ENCODE results near the gene SATB1.
"Not testable (repeated sequence)": the region's sequence is repeated elsewhere in the genome, so short reads cannot be mapped to it uniquely, and the experiment has no call there.

The SATB1 gene

GRCh38 chr3:18355832-18356231 is 69.3 kb downstream of the SATB1 start:
- DNase-seq (ENCODE audit: low read depth in 4 of 4, low spot score in 1 of 4): no peak

- no peak for DNase-seq (ENCODE audit: low read depth in 4 of 4, low spot score in 1 of 4)
These were observed 70.4 kb downstream of the SATB1 start for GRCh38 chr3:18354701-18355100.

- DNase-seq (ENCODE audit: low read depth in 4 of 4, low spot score in 1 of 4): no peak
These were observed 73.1 kb downstream of the SATB1 start for GRCh38 chr3:18351823-18352744.

- no peak for DNase-seq (ENCODE audit: low read depth in 4 of 4, low spot score in 1 of 4)
These were observed 74.0 kb downstream of the SATB1 start for GRCh38 chr3:18351069-18351628.

GRCh38 chr3:18349197-18349798 is 75.8 kb downstream of the SATB1 start:
- no peak for DNase-seq (ENCODE audit: low read depth in 4 of 4, low spot score in 1 of 4)

- no peak for DNase-seq (ENCODE audit: low read depth in 4 of 4, low spot score in 1 of 4)
These were observed 79.0 kb downstream of the SATB1 start for GRCh38 chr3:18346097-18346496.

- no peak for DNase-seq (ENCODE audit: low read depth in 4 of 4, low spot score in 1 of 4)
These were observed 80.1 kb downstream of the SATB1 start for GRCh38 chr3:18345015-18345367.

GRCh38 chr3:18344306-18345014 is 80.7 kb downstream of the SATB1 start:
- DNase-seq (ENCODE audit: low read depth in 4 of 4, low spot score in 1 of 4): no peak

- no peak for DNase-seq (ENCODE audit: low read depth in 4 of 4, low spot score in 1 of 4)
These were observed 81.3 kb downstream of the SATB1 start for GRCh38 chr3:18343809-18344208.

GRCh38 chr3:18338827-18339514 is 86.2 kb downstream of the SATB1 start:
- no peak for DNase-seq (ENCODE audit: low read depth in 4 of 4, low spot score in 1 of 4)

- no peak for DNase-seq (ENCODE audit: low read depth in 4 of 4, low spot score in 1 of 4)
These were observed 87.9 kb downstream of the SATB1 start for GRCh38 chr3:18337231-18337630.

- DNase-seq (ENCODE audit: low read depth in 4 of 4, low spot score in 1 of 4): no peak
These were observed 90.1 kb downstream of the SATB1 start for GRCh38 chr3:18334837-18335601.

GRCh38 chr3:18330772-18331441 is 94.2 kb downstream of the SATB1 start:
- DNase-seq (ENCODE audit: low read depth in 4 of 4, low spot score in 1 of 4): not testable (repeated sequence)

GRCh38 chr3:18308096-18308650 is 117.0 kb downstream of the SATB1 start:
- DNase-seq (ENCODE audit: low read depth in 4 of 4, low spot score in 1 of 4): no peak

GRCh38 chr3:18307529-18307928 is 117.6 kb downstream of the SATB1 start:
- no peak for DNase-seq (ENCODE audit: low read depth in 4 of 4, low spot score in 1 of 4)

GRCh38 chr3:18302517-18302916 is 122.6 kb downstream of the SATB1 start:
- no peak for DNase-seq (ENCODE audit: low read depth in 4 of 4, low spot score in 1 of 4)

- no peak for DNase-seq (ENCODE audit: low read depth in 4 of 4, low spot score in 1 of 4)
These were observed 123.4 kb downstream of the SATB1 start for GRCh38 chr3:18301781-18302180.

- no peak for DNase-seq (ENCODE audit: low read depth in 4 of 4, low spot score in 1 of 4)
These were observed 124.2 kb downstream of the SATB1 start for GRCh38 chr3:18300916-18301315.

GRCh38 chr3:18297126-18297525 is 128.0 kb downstream of the SATB1 start:
- no peak for DNase-seq (ENCODE audit: low read depth in 4 of 4, low spot score in 1 of 4)

Data from stimulated activated CD4-positive, alpha-beta T cell treated with anti-CD3 and anti-CD28 coated beads, Interleukin-1b, Interleukin-23, amount 100 ng/mL, for 24 hours (primary cell).